HS-5 (cell line): ENCODE measurements around the gene OR4A16.

Experiments
- DNase-seq: peaks from one replicate; pipeline ENCODE4 v3.0.0-alpha.2; 2012; ENCODE audit warnings: low read depth

OR4A16 gene

GRCh38 chr11:55342901-55343300 is at the start of gene OR4A16:
Gene OR4A16 (plus strand): TSS chr11:55343201. CDS start chr11:55343201, 0 bp downstream.
- no peak for DNase-seq

GRCh38 chr11:55324500-55324899 is 18.5 kb upstream of the OR4A16 start:
- no peak for DNase-seq

- no peak for DNase-seq
These were observed 2.3 kb downstream of the OR4A16 start for GRCh38 chr11:55345306-55345705.

- DNase-seq: no peak
These were observed 6.0 kb downstream of the OR4A16 start for GRCh38 chr11:55349032-55349431.

GRCh38 chr11:55357560-55358184 is 14.7 kb downstream of the OR4A16 start:
- DNase-seq: no peak

- DNase-seq: no peak
These were observed 24.7 kb downstream of the OR4A16 start, which contains the start of gene OR4A15 for GRCh38 chr11:55367674-55368073. Gene OR4A15 (plus strand): TSS chr11:55367974. CDS start chr11:55367974, 0 bp downstream.
